Bronchial epithelial cell (primary cell): ENCODE results near the gene INSIG2. TPM values are rescaled to one million over a fixed set of nuclear protein-coding genes. Genes with fewer than 3 reads are reported as not detected.

Experiments
- DNase-seq: peaks from one replicate; pipeline ENCODE4 v3.0.0-alpha.2; 2010; ENCODE audit warnings: low read depth
- FAIRE-seq: peaks from 2 replicates; lab custom pipeline; 2011; peaks lifted over from hg19 to GRCh38; lab: Jason Lieb, UNC
- H3K27me3 ChIP-seq: 2 replicates; pipeline ENCODE4 v1.5.1; 2011; ENCODE audit warnings: low read length; ENCODE audit not compliant: control insufficient read depth, insufficient read depth
- H3K36me3 ChIP-seq: 2 replicates; pipeline ENCODE4 v1.5.1; 2011; ENCODE audit warnings: low read length; ENCODE audit not compliant: control insufficient read depth, insufficient read depth
- H3K4me3 ChIP-seq: 2 replicates; pipeline ENCODE4 v1.5.1; 2011; ENCODE audit warnings: mild to moderate bottlenecking, low read depth, low read length, control low read depth
- total RNA-seq: library from RNA; depleted of rRNA; stranded (reverse); fragments of >200 nt; gene quantifications from 2 replicates; pipeline ENCODE4 v1.2.1, GENCODE V29; 2014
- TF ChIP-seq, protein P1 (sequence below): IDR thresholded peaks from 2 replicates; pipeline ENCODE4 v1.5.1; 2011; ENCODE audit warnings: mild to moderate bottlenecking, moderate library complexity, low read length, control low read depth, inconsistent platforms; ENCODE audit not compliant: insufficient read depth, severe bottlenecking

Gene INSIG2
- total RNA-seq, 1 donor from 2014 or later, result 10.5 TPM

DNA sequence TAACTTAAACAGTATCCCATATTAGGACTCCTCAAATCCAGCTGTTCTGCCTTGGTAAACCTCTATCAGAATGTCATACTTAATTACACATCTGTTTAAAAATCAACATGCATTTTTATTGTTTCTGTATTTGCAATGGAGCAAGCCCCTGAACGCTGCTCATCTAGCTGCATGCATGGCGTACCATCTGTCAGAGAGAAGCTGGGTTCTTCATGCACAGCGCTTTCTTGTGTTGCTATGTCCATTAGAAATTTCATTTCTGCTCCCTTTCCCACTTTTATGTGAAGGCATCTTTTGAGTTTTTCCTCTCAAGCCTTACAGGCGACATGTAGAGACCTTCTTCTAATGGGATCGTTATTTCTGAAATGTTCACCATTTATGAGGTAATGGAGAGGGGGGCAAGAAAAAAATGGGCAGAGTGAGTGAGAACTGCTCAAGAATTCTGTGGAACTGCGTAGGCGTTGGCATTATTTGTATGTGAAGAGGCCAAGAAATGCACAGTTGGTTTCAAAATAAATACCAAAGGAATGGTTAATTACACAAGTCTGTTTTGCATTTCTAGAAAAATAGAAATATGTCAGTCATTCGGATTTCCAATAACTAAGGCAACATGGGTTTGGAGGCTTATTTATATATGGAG lies 31.6 kb downstream of the INSIG2 start:
- DNase-seq (no peak), FAIRE-seq (no peak)
- H3K36me3 ChIP-seq, result no peaks in the 10 kb centered on the region
- TF ChIP-seq, protein P1, sequence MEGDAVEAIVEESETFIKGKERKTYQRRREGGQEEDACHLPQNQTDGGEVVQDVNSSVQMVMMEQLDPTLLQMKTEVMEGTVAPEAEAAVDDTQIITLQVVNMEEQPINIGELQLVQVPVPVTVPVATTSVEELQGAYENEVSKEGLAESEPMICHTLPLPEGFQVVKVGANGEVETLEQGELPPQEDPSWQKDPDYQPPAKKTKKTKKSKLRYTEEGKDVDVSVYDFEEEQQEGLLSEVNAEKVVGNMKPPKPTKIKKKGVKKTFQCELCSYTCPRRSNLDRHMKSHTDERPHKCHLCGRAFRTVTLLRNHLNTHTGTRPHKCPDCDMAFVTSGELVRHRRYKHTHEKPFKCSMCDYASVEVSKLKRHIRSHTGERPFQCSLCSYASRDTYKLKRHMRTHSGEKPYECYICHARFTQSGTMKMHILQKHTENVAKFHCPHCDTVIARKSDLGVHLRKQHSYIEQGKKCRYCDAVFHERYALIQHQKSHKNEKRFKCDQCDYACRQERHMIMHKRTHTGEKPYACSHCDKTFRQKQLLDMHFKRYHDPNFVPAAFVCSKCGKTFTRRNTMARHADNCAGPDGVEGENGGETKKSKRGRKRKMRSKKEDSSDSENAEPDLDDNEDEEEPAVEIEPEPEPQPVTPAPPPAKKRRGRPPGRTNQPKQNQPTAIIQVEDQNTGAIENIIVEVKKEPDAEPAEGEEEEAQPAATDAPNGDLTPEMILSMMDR, result no peak
- no peak overlapping the region for H3K4me3 ChIP-seq
- no peaks in the 10 kb centered on the region for H3K27me3 ChIP-seq

DNA sequence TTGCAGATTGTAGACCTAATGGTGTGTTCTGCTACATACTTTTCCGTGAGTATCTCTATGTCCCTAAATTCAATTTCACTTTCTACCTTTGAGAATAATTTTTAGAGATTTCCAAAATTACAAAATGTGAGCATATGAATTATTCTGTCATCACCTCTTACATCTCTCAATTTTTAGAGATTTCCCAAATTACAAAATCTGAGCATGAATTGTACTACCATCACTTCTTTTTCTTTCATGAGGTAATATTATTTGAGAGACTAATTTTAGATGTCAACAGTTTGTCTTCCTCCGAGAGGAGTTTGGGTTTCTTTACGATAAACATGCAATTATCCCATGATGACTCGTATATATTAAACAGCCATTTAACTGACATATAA lies 32.1 kb downstream of the INSIG2 start:
- Histone ChIP-seq H3K36me3 (no peaks in the 10 kb centered on the region), H3K4me3 (no peak overlapping the region), H3K27me3 (no peaks in the 10 kb centered on the region)
- FAIRE-seq (no peak), DNase-seq (no peak)
- TF ChIP-seq, protein P1, result no peak

DNA sequence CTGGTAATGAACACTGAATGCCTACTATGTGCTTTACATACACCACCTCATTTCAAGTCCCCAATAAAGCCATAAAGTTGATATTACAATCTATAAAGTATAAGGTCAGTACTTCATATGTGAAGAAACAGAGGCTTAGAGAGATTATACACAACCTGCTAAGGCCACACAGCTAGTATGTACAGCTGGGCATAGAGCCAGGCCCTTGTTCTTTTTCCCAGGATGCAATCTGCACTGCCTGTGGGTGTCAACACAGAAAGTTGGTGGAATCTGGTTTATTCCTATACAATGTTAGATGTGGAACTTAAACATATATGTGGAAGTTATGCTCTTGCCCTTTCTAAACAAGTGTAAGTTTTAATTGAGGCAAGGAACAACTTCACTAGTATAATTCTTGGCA lies 32.8 kb downstream of the INSIG2 start:
- DNase-seq (no peak), FAIRE-seq (no peak)
- TF ChIP-seq, protein P1, result no peak
- Histone ChIP-seq H3K4me3 (no peak overlapping the region), H3K27me3 (no peaks in the 10 kb centered on the region), H3K36me3 (no peaks in the 10 kb centered on the region)

DNA sequence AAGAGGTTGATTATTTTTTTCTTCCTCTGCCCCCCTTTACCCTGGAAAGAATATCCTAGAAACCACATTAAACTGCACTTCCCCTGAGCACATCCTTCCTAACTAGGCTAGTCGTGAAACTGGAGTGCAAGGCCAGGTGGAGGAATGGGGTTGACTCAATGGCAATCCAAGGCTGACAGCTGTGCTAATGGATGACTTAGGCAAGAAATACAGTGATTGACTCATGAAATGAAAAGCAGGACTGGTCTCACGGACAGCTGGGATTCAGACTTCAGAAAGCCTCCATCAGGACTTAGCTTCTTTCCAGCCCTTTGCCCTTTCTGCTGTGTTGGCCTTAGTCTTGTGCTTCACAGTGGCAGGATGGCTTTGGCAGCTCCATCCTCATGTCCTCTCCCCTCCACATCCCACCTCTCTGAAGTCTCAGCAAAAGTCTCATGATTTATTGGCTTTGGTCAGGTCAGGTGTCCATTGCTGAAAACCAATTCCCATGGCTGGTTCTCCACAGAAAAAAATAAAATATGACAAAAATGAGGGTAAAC lies 33.8 kb downstream of the INSIG2 start:
- DNase-seq (peak; percentile 69), FAIRE-seq (peak; percentile 62)
- TF ChIP-seq, protein P1, result no peak
- Histone ChIP-seq H3K27me3 (no peaks in the 10 kb centered on the region), H3K36me3 (no peaks in the 10 kb centered on the region), H3K4me3 (no peak overlapping the region)

DNA sequence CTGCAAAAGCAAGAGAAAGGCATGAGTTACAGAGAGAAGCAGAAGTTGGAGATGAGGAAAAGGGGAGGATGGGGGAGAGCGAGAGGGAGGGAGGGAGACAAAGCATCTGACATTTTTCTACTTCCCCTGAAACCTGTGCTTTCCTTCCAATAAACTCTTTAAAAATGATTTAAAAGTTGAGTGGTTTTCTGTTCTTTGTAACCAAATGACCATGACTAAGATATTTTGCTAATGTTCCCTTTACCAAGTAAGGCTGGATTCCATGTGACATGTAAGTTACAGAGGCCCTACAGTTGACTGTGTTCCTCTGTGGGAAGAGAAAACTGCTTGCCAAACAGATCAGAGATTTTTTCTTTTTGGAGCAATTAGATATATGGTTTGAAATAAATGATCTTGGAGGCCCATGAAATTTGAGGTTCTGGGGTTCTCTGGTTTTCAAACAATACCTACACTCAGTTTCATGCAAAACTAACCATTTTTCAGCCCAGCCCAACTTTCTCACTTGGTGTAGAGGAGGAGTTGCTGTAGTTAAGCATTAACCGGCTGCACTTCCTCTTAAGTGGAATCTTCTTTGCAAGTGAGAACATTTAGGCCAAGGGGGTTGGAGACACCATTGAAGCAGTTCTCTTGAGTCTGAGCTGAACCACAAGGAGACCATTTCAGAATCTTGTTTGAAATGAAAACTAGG lies 34.5 kb downstream of the INSIG2 start:
- TF ChIP-seq, protein P1, result no peak
- H3K27me3 ChIP-seq, result no peaks in the 10 kb centered on the region
- H3K36me3 ChIP-seq, result no peaks in the 10 kb centered on the region
- no peak for FAIRE-seq
- no peak overlapping the region for H3K4me3 ChIP-seq
- peak; percentile 35 for DNase-seq
